HEK293 (cell line): Measurements from ENCODE around the gene B9D1.
A peak's percentile ranks its signal among the peaks of the same experiment; 100 is the strongest.

Experiments used
- CTCF ChIA-PET: fragments of 350-600 bp; formaldehyde crosslinking; extraction: SDS; loops from one replicate; lab custom pipeline; 2021; ENCODE audit warnings: antibody characterized with exemption; lab: Yijun Ruan, JAX
- POLR2A ChIA-PET: fragments of 300-600 bp; formaldehyde crosslinking; extraction: SDS; loops from one replicate; lab custom pipeline; 2020; ENCODE audit warnings: antibody characterized with exemption, inconsistent platforms; lab: Yijun Ruan, JAX
- H3K27ac ChIP-seq: fragments of 200-500 bp; sonication (Bioruptor generic); 2 replicates; pipeline ENCODE4 v1.5.1; 2014; ENCODE audit warnings: low read depth, low read length, control low read depth, inconsistent platforms; ENCODE audit errors: extremely low read depth
- H3K36me3 ChIP-seq, 2 experiments: fragments of 200-500 bp in 1 of 2; sonication (Bioruptor generic) in 1 of 2; 1 replicate in 1 of 2; 2 replicates in 1 of 2; pipeline ENCODE4 v1.5.1; 2014 to 2017; ENCODE audit warnings: inconsistent platforms in 2 of 2, low read length in 2 of 2; ENCODE audit not compliant: control insufficient read depth in 2 of 2, insufficient read depth in 1 of 2
- H3K4me1 ChIP-seq: fragments of 200-500 bp; sonication (Bioruptor generic); 2 replicates; pipeline ENCODE4 v1.5.1; 2014; ENCODE audit warnings: mild to moderate bottlenecking, low read length, inconsistent platforms; ENCODE audit not compliant: control insufficient read depth, insufficient read depth
- H3K4me3 ChIP-seq: 2 replicates; pipeline ENCODE4 v1.5.1; 2011; ENCODE audit warnings: low read depth, mild to moderate bottlenecking, control low read depth, low read length, moderate library complexity
- H3K9me3 ChIP-seq: fragments of 200-500 bp; sonication (Bioruptor generic); 2 replicates; pipeline ENCODE4 v1.5.1; 2014; ENCODE audit warnings: low read depth, low read length, inconsistent platforms; ENCODE audit not compliant: control insufficient read depth, insufficient read depth
- WT1 ChIP-seq: fragments of 450-650 bp; formaldehyde crosslinking; IDR thresholded peaks from 2 replicates; pipeline ENCODE4 v1.5.1; 2016; ENCODE audit warnings: missing biosample characterization, missing genetic modification characterization
- ZBTB20 ChIP-seq: fragments of 450-650 bp; formaldehyde crosslinking; IDR thresholded peaks from 2 replicates; pipeline ENCODE4 v1.5.1; 2016; ENCODE audit warnings: missing biosample characterization, missing genetic modification characterization
- ZBTB21 ChIP-seq: fragments of 450-650 bp; formaldehyde crosslinking; IDR thresholded peaks from 2 replicates; pipeline ENCODE4 v1.5.1; 2017; ENCODE audit warnings: missing biosample characterization, missing genetic modification characterization
- ZNF10 ChIP-seq: fragments of 450-650 bp; formaldehyde crosslinking; IDR thresholded peaks from 2 replicates; pipeline ENCODE4 v1.5.1; 2017; ENCODE audit warnings: missing biosample characterization, missing genetic modification characterization
- ZNF121 ChIP-seq: fragments of 450-650 bp; formaldehyde crosslinking; IDR thresholded peaks from 2 replicates; pipeline ENCODE4 v1.5.1; 2016; ENCODE audit warnings: missing biosample characterization, missing genetic modification characterization
- ZNF623 ChIP-seq: fragments of 450-650 bp; formaldehyde crosslinking; IDR thresholded peaks from 2 replicates; pipeline ENCODE4 v1.5.1; 2016; ENCODE audit warnings: missing biosample characterization, missing genetic modification characterization
- ZNF629 ChIP-seq: fragments of 450-650 bp; formaldehyde crosslinking; IDR thresholded peaks from 2 replicates; pipeline ENCODE4 v1.5.1; 2017; ENCODE audit warnings: missing biosample characterization, missing genetic modification characterization
- TF ChIP-seq, protein P1 (sequence below): fragments of 450-650 bp; formaldehyde crosslinking; IDR thresholded peaks from 2 replicates; pipeline ENCODE4 v1.5.1; 2017; ENCODE audit warnings: missing biosample characterization, mild to moderate bottlenecking, missing genetic modification characterization, moderate library complexity
- TF ChIP-seq, protein P2 (sequence below): fragments of 450-650 bp; formaldehyde crosslinking; IDR thresholded peaks from 2 replicates; pipeline ENCODE4 v1.5.1; 2016; ENCODE audit warnings: missing biosample characterization, missing genetic modification characterization
- TF ChIP-seq, protein P3 (sequence below): fragments of 450-650 bp; formaldehyde crosslinking; IDR thresholded peaks from 2 replicates; pipeline ENCODE4 v1.5.0; 2017; ENCODE audit warnings: missing biosample characterization, missing genetic modification characterization, borderline replicate concordance

B9D1 gene

DNA sequence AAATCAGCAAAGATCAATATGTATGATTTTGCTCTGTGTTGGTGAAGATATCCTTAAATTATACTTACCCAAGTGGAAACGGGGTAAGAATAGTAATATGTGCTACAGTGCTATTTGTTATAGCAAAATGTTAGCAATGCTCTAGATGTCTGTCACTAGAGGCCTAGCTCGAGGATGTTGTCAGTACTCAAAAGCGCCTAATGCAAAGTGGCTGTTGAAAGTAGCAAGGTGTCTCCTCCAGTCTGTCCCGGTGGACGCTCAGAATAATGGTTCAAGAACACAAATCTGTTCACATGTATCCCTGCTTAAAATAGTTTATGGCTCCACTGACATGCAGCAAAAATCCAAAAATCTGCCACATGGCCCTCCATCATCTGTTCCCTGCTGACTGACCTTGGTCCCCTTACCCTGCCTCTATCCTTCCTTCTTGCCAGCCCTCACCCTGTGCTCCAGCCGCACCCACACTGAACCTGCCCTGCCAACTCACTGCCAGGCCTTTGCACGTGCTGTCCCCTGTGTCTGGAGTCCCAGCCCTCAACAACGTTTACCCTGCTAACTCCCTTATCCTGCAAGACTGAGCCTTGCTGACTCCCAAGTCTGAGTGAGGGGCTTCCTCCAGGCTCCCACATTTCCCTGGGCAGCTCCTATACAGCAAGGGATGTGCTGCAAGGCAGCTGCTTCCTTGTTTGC is 38.9 kb upstream of the B9D1 start:
- Histone ChIP-seq H3K36me3 (no peaks in the 10 kb centered on the region), H3K9me3 (no peaks in the 10 kb centered on the region), H3K4me3 (no peak overlapping the region), H3K4me1 (peaks cover 8% of the 10 kb centered on the region; the same call in 1 of the 2 replicates), H3K27ac (no peak overlapping the region)
- TF ChIP-seq ZNF121 (tag by site-specific recombination) (no peak), ZNF623 (peak; percentile 53)
- CTCF ChIA-PET = interaction anchor here (0.6 to 1.4 kb wide), 2 partner anchors 46 to 776 kb away, joined by 4 read pairs; no protein-coding TSS in a partner anchor
- POLR2A ChIA-PET = interaction anchor here (1.3 kb wide), 1 partner anchor 23 kb away, joined by 3 read pairs; the partner anchor contains the start of gene MAPK7

DNA sequence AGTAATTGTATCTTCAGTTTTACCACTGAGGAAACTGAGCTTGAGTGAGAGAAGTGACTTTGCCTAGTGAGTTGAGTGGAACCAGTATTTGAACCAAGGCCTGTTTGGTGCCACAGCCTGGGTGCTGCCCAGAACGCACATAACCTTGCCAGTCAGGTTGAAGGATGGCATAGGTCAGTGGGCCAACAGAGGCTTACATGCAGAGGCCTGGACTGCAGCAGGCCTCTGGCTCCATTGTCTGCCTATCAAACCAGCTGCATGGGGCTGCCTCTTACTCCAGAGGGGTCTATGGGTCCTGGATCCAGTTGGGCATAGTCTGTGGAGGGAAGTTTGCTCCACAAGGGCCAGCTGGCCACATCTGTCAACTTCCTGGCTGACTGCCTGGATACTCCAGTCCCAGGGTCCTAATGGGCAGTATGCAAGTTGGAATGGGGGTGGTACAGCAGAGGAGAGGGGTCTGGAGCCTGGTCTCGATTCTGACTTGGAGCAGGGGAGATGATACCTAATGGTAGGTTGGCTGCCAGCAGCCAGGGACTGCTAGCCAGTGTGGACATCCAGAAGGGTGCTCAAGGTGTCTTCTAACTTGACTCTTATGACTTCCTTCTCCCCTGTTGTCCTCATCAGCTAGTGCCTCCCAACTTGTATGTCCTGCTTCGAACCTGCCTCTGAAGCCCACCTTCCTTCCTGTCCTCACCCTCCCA is 37.4 kb upstream of the B9D1 start:
- POLR2A ChIA-PET = interaction anchor here (0.6 kb wide), 1 partner anchor 37 kb away, joined by 3 read pairs; no protein-coding TSS in a partner anchor

DNA sequence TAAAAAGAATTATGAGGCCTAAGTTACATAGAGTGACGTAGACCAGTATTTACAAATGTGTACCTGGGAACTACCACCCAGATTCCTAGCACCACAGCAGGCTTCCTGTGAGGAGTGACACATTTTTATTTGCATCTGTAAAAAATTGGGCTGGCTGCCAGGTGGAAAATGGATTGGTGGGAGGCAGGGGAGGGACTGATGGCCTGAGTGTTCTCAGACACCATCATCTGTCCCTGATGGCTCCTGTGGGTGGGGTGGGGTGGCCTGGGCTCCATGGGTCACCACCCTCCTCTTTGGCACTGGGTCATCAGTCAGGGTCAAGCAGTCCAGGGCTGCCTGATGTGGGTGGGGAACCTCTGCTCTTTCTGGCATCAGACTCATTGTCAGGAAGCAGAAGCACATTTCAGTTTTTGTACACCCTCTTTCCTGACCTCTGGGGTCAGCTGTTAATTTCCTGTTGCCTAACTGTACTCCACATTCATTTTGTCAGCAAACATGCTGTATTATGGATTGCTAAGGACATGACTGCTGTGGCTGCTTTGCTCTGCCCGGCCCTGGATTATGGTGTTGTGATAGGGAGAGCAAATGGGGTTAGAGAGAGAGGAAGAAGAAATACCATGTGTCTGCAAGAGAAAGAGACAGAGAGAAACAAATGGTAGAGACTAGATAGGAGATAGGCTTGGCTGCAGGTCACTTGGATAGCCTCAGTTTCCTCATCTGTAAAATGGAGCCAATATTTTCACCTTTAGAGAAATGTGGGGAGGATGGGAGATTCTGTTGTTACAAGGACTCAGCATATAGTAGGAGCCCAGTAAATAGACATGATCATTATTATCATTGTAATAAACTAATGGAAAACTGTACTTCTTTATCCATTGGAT is 36.0 kb upstream of the B9D1 start:
- CTCF ChIA-PET = no interaction called here
- Histone ChIP-seq H3K27ac (0 out of 2 replicates have a peak overlapping the region, but pooled peaks have one; percentile 5), H3K4me1 (peaks cover 8% of the 10 kb centered on the region; the same call in 1 of the 2 replicates), H3K36me3 (no peaks in the 10 kb centered on the region), H3K9me3 (no peaks in the 10 kb centered on the region), H3K4me3 (no peak overlapping the region)
- POLR2A ChIA-PET = no interaction called here
- peak; percentile 24; the same call in 1 of the 2 replicates for TF ChIP-seq ZNF629 (tag by site-specific recombination)
- TF ChIP-seq ZNF10 (tag by site-specific recombination) = no peak
- TF ChIP-seq ZBTB21 = 0 out of 2 replicates have a peak, but pooled peaks have one; percentile 14
- TF ChIP-seq WT1 = peak; percentile 43; the same call in 1 of the 2 replicates
- TF ChIP-seq, protein P1, sequence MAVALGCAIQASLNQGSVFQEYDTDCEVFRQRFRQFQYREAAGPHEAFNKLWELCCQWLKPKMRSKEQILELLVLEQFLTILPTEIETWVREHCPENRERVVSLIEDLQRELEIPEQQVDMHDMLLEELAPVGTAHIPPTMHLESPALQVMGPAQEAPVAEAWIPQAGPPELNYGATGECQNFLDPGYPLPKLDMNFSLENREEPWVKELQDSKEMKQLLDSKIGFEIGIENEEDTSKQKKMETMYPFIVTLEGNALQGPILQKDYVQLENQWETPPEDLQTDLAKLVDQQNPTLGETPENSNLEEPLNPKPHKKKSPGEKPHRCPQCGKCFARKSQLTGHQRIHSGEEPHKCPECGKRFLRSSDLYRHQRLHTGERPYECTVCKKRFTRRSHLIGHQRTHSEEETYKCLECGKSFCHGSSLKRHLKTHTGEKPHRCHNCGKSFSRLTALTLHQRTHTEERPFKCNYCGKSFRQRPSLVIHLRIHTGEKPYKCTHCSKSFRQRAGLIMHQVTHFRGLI = no peak
- TF ChIP-seq, protein P2, sequence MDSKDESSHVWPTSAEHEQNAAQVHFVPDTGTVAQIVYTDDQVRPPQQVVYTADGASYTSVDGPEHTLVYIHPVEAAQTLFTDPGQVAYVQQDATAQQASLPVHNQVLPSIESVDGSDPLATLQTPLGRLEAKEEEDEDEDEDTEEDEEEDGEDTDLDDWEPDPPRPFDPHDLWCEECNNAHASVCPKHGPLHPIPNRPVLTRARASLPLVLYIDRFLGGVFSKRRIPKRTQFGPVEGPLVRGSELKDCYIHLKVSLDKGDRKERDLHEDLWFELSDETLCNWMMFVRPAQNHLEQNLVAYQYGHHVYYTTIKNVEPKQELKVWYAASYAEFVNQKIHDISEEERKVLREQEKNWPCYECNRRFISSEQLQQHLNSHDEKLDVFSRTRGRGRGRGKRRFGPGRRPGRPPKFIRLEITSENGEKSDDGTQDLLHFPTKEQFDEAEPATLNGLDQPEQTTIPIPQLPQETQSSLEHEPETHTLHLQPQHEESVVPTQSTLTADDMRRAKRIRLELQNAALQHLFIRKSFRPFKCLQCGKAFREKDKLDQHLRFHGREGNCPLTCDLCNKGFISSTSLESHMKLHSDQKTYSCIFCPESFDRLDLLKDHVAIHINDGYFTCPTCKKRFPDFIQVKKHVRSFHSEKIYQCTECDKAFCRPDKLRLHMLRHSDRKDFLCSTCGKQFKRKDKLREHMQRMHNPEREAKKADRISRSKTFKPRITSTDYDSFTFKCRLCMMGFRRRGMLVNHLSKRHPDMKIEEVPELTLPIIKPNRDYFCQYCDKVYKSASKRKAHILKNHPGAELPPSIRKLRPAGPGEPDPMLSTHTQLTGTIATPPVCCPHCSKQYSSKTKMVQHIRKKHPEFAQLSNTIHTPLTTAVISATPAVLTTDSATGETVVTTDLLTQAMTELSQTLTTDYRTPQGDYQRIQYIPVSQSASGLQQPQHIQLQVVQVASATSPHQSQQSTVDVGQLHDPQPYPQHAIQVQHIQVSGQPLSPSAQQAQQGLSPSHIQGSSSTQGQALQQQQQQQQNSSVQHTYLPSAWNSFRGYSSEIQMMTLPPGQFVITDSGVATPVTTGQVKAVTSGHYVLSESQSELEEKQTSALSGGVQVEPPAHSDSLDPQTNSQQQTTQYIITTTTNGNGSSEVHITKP (tag by site-specific recombination) = 0 out of 2 replicates have a peak, but pooled peaks have one; percentile 13
- peak; percentile 55; the same call in 1 of the 2 replicates for TF ChIP-seq ZBTB20

More for the DNA sequence above, 37.4 kb upstream of the B9D1 start:
- H3K9me3 ChIP-seq = no peaks in the 10 kb centered on the region
- H3K4me1 ChIP-seq = peaks cover 8% of the 10 kb centered on the region; the same call in 1 of the 2 replicates
- H3K27ac ChIP-seq = no peak overlapping the region
- no peaks in the 10 kb centered on the region for H3K36me3 ChIP-seq
- H3K4me3 ChIP-seq = no peak overlapping the region
- TF ChIP-seq, protein P3, sequence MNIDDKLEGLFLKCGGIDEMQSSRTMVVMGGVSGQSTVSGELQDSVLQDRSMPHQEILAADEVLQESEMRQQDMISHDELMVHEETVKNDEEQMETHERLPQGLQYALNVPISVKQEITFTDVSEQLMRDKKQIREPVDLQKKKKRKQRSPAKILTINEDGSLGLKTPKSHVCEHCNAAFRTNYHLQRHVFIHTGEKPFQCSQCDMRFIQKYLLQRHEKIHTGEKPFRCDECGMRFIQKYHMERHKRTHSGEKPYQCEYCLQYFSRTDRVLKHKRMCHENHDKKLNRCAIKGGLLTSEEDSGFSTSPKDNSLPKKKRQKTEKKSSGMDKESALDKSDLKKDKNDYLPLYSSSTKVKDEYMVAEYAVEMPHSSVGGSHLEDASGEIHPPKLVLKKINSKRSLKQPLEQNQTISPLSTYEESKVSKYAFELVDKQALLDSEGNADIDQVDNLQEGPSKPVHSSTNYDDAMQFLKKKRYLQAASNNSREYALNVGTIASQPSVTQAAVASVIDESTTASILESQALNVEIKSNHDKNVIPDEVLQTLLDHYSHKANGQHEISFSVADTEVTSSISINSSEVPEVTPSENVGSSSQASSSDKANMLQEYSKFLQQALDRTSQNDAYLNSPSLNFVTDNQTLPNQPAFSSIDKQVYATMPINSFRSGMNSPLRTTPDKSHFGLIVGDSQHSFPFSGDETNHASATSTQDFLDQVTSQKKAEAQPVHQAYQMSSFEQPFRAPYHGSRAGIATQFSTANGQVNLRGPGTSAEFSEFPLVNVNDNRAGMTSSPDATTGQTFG = no peak
- TF ChIP-seq, protein P2 (tag by site-specific recombination) = 0 out of 2 replicates have a peak, but pooled peaks have one; percentile 16
- TF ChIP-seq, all 188 proteins: peak for 1
- CTCF ChIA-PET = no interaction called here
